ENCODE results near the gene ZNF892. TPM values are rescaled to one million over a fixed set of nuclear protein-coding genes. Genes with fewer than 3 reads are reported as not detected.
"Not testable (repeated sequence)": the region's sequence is repeated elsewhere in the genome, so short reads cannot be mapped to it uniquely, and the experiment has no call there.

ZNF892 gene
- total RNA-seq, 4 donors from 2014 or later, result 6.7 to 10.5 (median 9.9) TPM

DNA sequence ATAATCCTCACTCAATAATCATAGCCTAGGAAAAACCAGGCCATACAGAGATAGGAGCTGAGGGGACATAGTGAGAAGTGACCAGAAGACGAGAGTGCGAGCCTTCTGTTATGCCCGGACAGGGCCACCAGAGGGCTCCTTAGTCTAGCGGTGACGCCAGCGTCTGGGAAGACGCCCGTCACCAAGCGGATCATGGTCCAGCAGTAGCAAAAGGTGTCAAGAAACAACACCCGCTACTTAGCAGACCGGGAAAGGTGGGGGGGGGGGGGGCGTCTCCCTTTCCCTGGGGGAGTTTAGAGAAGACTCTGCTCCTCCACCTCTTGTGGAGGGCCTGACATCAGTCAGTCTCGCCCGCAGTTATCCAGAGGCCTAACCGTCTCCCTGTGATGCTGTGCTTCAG lies 14.4 kb upstream of the ZNF892 start:
- peak; percentile 70 to 72 for DNase-seq
- 16 to 17% methylated on average over 14 to 15 of the region's 15 CpGs for WGBS, 2 donors
- H3K27me3 ChIP-seq; H3K4me3 ChIP-seq (replicated peaks in 1 of 3); H3K4me1 ChIP-seq; H3K27ac ChIP-seq; intact Hi-C loops (cut with DNase I); H3K36me3 ChIP-seq; H3K9me3 ChIP-seq: not testable (repeated sequence)
- TF ChIP-seq, protein P1, sequence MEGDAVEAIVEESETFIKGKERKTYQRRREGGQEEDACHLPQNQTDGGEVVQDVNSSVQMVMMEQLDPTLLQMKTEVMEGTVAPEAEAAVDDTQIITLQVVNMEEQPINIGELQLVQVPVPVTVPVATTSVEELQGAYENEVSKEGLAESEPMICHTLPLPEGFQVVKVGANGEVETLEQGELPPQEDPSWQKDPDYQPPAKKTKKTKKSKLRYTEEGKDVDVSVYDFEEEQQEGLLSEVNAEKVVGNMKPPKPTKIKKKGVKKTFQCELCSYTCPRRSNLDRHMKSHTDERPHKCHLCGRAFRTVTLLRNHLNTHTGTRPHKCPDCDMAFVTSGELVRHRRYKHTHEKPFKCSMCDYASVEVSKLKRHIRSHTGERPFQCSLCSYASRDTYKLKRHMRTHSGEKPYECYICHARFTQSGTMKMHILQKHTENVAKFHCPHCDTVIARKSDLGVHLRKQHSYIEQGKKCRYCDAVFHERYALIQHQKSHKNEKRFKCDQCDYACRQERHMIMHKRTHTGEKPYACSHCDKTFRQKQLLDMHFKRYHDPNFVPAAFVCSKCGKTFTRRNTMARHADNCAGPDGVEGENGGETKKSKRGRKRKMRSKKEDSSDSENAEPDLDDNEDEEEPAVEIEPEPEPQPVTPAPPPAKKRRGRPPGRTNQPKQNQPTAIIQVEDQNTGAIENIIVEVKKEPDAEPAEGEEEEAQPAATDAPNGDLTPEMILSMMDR (IDR thresholded peaks at IDR 0.05), result peak in 4 of 6 experiments; percentile 57 to 70 (median 64)

- H3K36me3 ChIP-seq, result no peaks in the 10 kb centered on the region
- no peak overlapping the region for H3K27ac ChIP-seq
- no peak for DNase-seq
- no peak for TF ChIP-seq POLR2A (IDR thresholded peaks at IDR 0.05)
- TF ChIP-seq, protein P1 (IDR thresholded peaks at IDR 0.05), result no peak
- H3K9me3 ChIP-seq, result no peaks in the 10 kb centered on the region
- no peaks in the 10 kb centered on the region for H3K27me3 ChIP-seq
- H3K4me3 ChIP-seq (replicated peaks in 1 of 3), result no peak overlapping the region
- peaks cover 0 to 13% of the 10 kb centered on the region in 2 donors for H3K4me1 ChIP-seq
- intact Hi-C loops (cut with DNase I), result no loop called here
- 85 to 91% methylated on average over 4 of the region's 4 CpGs for WGBS, 2 donors
Measured at GRCh38 chr2:95203911-95204310, 3.4 kb upstream of the ZNF892 start.

DNA sequence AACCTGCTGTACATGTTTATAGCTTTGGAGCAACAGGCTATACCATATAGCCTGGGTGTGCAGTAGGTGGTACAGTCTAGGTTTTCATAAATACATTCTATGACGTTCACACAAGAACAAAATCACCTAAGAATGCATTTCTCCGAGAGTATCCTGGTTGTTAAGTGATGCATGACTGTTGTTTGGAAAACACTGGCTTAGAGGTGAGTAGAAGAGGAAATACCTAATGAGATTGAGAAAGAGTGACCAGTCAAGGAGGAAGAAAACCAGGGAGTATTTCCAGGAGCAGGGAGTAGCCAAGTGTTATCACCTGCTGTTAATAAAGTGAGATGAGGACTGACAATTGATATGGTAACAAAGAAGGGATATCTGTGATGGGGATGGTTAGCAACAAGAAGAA lies 2.9 kb upstream of the ZNF892 start:
- DNase-seq, result no peak
- Histone ChIP-seq H3K9me3 (no peaks in the 10 kb centered on the region), H3K36me3 (no peaks in the 10 kb centered on the region), H3K4me3 (replicated peaks in 1 of 3) (no peak overlapping the region), H3K4me1 (peaks cover 0 to 13% of the 10 kb centered on the region in 2 donors), H3K27ac (no peak overlapping the region), H3K27me3 (no peaks in the 10 kb centered on the region)
- WGBS, 2 donors, result 31 to 38% methylated on average over 2 of the region's 2 CpGs
- intact Hi-C loops (cut with DNase I), result no loop called here
- TF ChIP-seq POLR2A (IDR thresholded peaks at IDR 0.05), result no peak
- TF ChIP-seq, protein P1 (IDR thresholded peaks at IDR 0.05), result no peak

GRCh38 chr2:95206096-95206495 lies 1.2 kb upstream of the ZNF892 start:
- 40 to 54% methylated on average over 10 of the region's 10 CpGs for WGBS, 2 donors
- intact Hi-C loops (cut with DNase I), result no loop called here
- Histone ChIP-seq H3K9me3 (no peaks in the 10 kb centered on the region), H3K27me3 (no peaks in the 10 kb centered on the region), H3K27ac (no peak overlapping the region), H3K36me3 (peaks cover 0 to 8% of the 10 kb centered on the region in 2 donors), H3K4me1 (peaks cover 0 to 13% of the 10 kb centered on the region in 2 donors), H3K4me3 (replicated peaks in 1 of 3) (no peak overlapping the region)
- TF ChIP-seq, protein P1 (IDR thresholded peaks at IDR 0.05), result no peak
- TF ChIP-seq POLR2A (IDR thresholded peaks at IDR 0.05), result no peak
- DNase-seq, result no peak

GRCh38 chr2:95208106-95208505 lies 785 bp downstream of the ZNF892 start:
- peaks cover 20 to 28% of the 10 kb centered on the region in 2 donors for H3K36me3 ChIP-seq
- TF ChIP-seq, protein P1 (IDR thresholded peaks at IDR 0.05), result no peak
- TF ChIP-seq POLR2A (IDR thresholded peaks at IDR 0.05), result no peak
- no peaks in the 10 kb centered on the region for H3K27me3 ChIP-seq
- H3K27ac ChIP-seq, result no peak overlapping the region
- peaks cover 0 to 13% of the 10 kb centered on the region in 2 donors for H3K4me1 ChIP-seq
- H3K4me3 ChIP-seq (replicated peaks in 1 of 3), result peak overlapping the region in 2 of 3 donors; percentile 52 to 97
- intact Hi-C loops (cut with DNase I), result no loop called here
- no peak for DNase-seq
- 70% methylated on average over 6 of the region's 6 CpGs for WGBS, 2 donors
- H3K9me3 ChIP-seq, result no peaks in the 10 kb centered on the region
